Esophagus muscularis mucosa (tissue), 3 donors: ENCODE data around the gene TMEM88.

ENCODE experiments used
- CTCF ChIP-seq, 3 experiments: fragments of 200-600 bp in 2 of 3; fragments of 450-650 bp in 1 of 3; sonication (generic) in 2 of 3; IDR thresholded peaks; one replicate each; pipeline ENCODE4 v1.5.1; 2017 to 2019; ENCODE audit warnings: antibody characterized with exemption in 3 of 3, mild to moderate bottlenecking in 2 of 3, moderate library complexity in 1 of 3
- POLR2AphosphoS5 ChIP-seq, 2 donors: sonication (generic); formaldehyde crosslinking; IDR thresholded peaks; one replicate each; pipeline ENCODE4 v1.6.1; 2017; ENCODE audit warnings: antibody characterized with exemption in 2 of 2

- no peak for TF ChIP-seq POLR2AphosphoS5 (IDR thresholded peaks at IDR 0.05)
- no peak for TF ChIP-seq CTCF (IDR thresholded peaks at IDR 0.05)
These were observed 27.2 kb downstream of the TMEM88 start for GRCh38 chr17:7882068-7882467.
